ENCODE results near the gene POU2AF1.

Gene POU2AF1

DNA sequence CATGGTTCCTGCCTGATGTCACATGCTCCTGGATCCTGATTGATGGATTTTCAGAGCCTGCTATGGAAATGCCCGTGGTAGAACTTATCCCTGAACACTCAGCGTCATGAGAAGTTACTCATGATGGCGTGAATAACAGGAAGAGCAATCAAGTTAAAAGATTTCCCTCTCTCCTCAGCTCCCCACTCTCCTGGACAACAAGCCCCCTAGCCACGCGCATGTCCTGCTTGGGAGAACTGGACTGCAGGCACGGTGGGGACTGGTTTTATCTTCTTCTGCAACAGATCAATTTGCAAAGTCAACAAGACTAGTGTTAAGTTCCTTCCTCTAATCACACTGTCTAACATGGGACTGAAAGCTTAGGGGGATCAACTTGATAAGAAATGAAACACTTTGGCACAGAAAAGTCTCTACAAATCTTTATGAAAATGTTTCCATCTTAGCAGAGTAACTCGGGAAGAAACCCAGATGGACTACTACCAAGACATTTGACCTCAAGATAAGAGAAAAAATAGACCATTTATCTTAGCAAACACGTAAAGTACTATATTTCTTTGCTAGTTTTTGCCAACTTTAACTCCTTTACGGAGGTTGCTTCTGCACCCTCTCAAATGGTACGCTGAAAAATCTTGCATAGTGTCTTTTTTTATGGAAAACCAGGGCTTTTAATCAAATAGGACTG is 27.6 kb downstream of the POU2AF1 start:
- TF ChIP-seq, protein P1, sequence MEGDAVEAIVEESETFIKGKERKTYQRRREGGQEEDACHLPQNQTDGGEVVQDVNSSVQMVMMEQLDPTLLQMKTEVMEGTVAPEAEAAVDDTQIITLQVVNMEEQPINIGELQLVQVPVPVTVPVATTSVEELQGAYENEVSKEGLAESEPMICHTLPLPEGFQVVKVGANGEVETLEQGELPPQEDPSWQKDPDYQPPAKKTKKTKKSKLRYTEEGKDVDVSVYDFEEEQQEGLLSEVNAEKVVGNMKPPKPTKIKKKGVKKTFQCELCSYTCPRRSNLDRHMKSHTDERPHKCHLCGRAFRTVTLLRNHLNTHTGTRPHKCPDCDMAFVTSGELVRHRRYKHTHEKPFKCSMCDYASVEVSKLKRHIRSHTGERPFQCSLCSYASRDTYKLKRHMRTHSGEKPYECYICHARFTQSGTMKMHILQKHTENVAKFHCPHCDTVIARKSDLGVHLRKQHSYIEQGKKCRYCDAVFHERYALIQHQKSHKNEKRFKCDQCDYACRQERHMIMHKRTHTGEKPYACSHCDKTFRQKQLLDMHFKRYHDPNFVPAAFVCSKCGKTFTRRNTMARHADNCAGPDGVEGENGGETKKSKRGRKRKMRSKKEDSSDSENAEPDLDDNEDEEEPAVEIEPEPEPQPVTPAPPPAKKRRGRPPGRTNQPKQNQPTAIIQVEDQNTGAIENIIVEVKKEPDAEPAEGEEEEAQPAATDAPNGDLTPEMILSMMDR (IDR thresholded peaks at IDR 0.05; ENCODE audit: insufficient read depth, missing control alignments): no peak
- DNase-seq (ENCODE audit: insufficient read length, low spot score) (no peak), FAIRE-seq (no peak)

DNA sequence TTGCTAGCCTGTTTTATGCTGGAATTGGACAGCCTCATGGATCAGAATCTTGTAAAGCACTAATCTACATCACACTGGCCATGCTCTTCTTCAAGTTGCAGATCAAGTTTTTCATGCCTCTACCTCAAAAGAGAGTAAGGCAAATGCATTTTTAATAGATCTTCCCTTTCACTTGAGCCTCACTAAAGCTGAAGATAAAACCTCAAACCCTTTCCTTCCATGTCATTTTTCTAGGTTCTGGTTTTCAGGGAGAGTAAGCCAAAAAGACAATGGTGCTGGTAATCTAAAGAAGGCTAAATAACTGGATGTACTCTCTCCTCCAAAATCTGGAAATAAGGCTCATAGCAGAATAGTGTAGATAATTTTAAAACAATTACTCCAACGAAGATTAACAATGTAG is 28.3 kb downstream of the POU2AF1 start:
- FAIRE-seq: no peak
- TF ChIP-seq, protein P1 (IDR thresholded peaks at IDR 0.05; ENCODE audit: insufficient read depth, missing control alignments): no peak
- DNase-seq (ENCODE audit: insufficient read length, low spot score): no peak

DNA sequence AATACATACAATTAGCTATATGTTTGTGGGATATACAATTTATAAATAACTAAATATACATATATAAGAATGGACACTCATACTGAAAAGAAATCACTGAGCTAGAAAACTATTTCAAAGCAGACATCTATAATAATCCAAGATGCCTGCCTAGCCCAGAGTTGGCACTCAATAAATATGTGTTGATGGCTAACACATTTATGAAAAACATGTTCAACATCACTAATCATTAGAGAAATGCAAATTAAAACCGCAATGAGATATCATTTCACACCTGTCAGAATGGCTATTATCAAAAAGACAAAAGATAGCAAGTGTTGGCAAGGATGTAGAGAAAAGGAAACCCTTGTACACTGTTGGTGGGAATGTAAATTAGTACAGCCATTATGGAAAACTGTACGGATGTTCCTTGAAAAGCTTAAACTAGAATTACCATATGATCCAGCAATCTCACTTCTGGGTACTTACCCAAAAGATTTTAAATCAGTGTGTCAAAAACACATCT is 29.8 kb downstream of the POU2AF1 start:
- TF ChIP-seq, protein P1 (IDR thresholded peaks at IDR 0.05; ENCODE audit: insufficient read depth, missing control alignments): no peak
- FAIRE-seq (no peak), DNase-seq (ENCODE audit: insufficient read length, low spot score) (no peak)

DNA sequence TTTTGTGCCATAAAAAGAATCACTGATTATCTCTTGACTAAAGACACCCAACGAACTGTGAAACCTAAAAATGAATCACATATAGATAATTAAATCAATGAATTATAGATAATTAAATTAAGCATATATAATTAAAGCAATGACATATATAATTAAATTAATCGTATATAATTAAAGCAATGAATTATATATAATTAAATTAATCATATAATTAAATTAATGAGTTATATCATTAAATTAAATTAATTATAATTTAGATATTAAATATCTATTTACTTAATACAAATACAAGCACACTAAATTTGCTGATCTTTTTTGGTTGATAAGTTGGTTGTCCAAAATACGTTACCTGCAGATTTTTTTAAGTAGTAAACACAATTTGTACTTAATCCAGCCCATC is 30.9 kb downstream of the POU2AF1 start:
- TF ChIP-seq, protein P1 (IDR thresholded peaks at IDR 0.05; ENCODE audit: insufficient read depth, missing control alignments): no peak
- DNase-seq (ENCODE audit: insufficient read length, low spot score): no peak
- FAIRE-seq: no peak

DNA sequence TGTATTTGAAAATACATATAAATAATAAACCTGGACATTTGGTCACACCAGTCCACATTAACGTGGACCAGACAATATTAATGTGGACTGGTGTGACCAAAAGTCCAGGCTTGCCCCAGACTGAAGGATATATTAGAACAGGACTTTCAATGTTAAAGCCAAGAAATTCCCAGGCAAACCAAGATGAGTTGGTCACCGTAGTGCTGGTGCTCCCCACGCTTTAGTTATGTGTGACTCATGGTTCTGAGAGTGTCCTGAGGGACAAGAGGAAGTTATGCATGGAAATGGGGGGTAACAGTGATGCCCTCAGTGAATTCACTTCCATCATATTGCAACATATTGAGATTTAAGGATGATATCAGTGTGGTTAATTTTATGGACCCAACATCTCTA is 31.4 kb downstream of the POU2AF1 start:
- no peak for FAIRE-seq
- no peak for DNase-seq (ENCODE audit: insufficient read length, low spot score)
- TF ChIP-seq, protein P1 (IDR thresholded peaks at IDR 0.05; ENCODE audit: insufficient read depth, missing control alignments): no peak

DNA sequence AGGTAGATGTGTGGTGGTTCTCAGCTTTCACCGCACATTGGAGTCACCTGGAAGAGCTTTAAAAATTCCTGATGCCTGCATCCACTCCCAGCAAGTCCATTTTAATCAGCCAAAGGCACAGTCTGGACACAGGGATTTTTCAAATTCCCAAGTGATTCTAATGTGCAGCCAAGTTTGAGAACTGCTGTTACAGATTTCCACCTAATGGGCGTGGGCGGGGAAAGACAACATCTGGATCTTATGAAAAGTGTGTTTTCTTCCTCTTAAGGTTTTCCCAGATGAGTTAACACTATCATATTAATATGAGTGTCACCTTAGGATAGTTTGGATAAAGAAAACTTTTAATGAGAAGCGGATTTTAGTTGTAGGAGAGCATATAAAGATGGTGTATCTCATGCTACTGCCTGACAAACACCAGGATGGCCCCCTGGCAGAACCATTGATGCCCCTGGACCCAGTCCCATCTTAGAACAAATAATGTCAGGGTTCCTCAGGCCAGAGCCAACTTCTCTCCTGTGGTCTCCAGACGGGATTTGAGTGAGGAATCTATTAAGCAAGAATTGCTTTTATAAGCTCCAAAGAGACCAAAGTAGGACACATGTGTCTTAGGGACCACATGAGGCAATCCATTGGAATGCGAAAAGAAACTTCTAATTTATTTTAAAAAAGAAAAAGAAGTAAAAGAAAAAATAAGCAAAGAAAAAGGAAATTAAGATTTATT is 31.9 kb downstream of the POU2AF1 start:
- no peak for DNase-seq (ENCODE audit: insufficient read length, low spot score)
- no peak for FAIRE-seq
- TF ChIP-seq, protein P1 (IDR thresholded peaks at IDR 0.05; ENCODE audit: insufficient read depth, missing control alignments): no peak

DNA sequence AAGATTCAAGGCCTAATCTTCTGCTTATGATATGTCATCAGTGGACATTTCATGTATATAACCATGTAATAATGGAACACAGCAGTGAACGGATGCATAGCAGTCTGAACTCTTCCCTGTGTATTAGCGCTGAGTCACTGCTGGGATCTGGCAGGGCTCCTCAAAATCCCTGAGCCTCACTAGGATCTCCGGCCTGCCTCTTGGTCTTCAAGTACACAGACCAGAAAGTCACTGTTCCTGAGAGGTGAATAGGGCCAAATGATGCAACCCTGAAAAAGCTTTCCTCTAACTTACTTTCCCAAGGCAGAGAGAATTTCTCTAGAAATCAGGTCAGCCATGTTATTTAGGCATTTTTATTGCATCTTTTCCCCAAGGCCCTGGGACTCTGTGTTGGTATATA is 35.0 kb downstream of the POU2AF1 start:
- no peak for FAIRE-seq

More for the DNA sequence above, 35.0 kb downstream of the POU2AF1 start:
- TF ChIP-seq, protein P1 (IDR thresholded peaks at IDR 0.05; ENCODE audit: insufficient read depth, missing control alignments): no peak
- DNase-seq (ENCODE audit: insufficient read length, low spot score): no peak
